NCI-H2196 (cell line): ENCODE measurements around the gene COPZ1.

Experiments used
- DNase-seq: peaks from one replicate; lab custom pipeline; 2025; ENCODE audit not compliant: unreplicated experiment; lab: John Stamatoyannopoulos, UW

Gene COPZ1

GRCh38 chr12:54390668-54391551 lies 66.0 kb downstream of the COPZ1 start:
- DNase-seq: peak; percentile 74

DNA sequence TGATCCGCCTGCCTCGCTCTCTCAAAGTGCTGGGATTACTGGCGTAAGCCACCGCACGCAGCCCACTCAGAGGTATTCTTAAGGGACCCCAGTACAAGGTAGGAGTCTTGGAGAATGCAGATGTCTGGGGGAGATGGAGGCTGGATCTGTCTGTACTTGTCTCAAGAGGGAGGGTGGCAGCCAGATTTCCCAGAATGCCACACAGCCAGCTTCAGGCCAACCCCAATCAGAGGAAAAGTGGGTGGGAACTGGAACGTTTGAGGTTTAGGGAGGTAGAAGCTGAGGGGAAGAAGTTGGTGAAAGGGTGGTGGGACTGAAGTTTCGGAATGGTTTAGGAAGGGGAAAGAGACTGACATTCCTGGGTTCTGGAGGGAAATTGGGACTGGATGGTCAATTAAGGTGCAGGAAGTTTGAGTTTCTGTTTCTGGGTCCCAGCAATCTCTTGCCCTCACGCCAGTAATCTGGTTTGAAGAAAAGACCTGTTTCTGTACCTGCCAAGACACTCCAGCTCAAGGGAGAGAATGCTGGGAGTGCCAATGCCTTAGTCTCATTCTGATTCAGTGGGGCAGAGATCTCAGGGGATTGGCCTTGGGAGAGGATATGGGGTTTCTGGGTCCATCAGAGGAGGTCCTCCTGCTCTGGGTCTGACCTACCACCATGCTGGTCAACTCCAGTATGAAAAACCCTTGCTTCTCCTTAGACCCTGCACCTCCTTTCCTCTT lies 67.7 kb downstream of the COPZ1 start:
- no peak for DNase-seq

- DNase-seq: no peak
Observed at GRCh38 chr12:54393207-54393609, 68.3 kb downstream of the COPZ1 start.

DNA sequence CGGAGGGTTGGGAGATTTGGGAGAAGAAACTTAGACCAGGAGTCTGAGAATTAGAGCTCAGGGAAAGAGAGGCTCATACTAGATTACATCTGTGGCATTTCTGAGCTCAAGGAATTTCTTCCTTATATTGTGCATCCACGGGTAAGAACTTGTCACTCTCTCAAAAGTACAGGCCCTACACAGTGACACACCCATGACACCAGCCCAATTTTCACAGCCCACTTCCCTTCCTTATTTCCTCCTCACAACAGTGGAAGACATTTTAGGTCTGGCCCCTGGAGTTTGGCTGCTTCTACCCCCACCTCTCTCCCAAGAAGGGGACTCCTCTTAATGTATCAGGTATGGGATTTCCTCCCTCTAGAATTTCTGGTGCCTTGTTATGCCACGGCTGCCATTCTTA lies 68.8 kb downstream of the COPZ1 start:
- no peak for DNase-seq

DNA sequence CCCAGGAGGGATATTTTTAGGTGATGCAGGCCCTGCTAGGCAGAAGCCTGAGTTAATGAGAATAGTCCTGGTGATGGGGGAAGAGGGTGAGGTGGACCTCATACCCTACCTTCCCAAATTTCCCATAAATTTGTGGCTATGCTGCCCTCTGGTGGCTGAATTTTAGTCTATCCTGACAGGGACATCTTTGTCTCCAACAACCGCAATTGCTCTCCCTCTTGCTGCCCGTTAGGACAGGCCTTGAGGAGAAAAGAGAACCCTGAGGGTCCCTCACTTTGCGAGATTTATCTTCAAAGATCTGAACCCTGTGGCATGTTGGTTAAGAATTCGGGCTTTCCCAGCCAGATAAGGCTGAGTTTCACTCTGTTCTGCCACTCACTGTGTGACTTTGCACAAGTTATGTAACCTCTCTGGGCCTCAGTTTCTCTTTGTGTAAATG lies 69.4 kb downstream of the COPZ1 start:
- peak; percentile 91 for DNase-seq

- DNase-seq: no peak
Observed at GRCh38 chr12:54394986-54395385, 70.1 kb downstream of the COPZ1 start.

DNA sequence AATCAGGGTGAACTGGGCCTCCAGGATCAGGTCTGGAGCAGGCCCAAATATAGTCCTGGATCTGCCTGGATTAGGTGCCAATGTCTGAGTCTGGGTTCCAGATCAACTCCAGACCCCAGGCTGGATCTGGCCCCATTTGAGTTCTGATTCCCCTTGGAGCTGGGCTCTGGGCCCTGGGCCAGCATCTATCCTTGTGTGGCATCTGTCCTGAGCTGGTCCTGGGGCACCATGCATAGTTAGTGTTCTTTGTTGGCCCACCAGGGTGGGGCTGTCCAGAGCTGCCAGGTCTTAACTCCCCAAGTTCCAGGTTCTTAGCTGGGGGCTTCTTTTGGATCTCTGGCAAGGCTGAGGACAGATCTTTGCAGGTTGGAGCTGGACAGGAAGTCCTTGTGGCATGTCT lies 70.6 kb downstream of the COPZ1 start:
- no peak for DNase-seq

DNA sequence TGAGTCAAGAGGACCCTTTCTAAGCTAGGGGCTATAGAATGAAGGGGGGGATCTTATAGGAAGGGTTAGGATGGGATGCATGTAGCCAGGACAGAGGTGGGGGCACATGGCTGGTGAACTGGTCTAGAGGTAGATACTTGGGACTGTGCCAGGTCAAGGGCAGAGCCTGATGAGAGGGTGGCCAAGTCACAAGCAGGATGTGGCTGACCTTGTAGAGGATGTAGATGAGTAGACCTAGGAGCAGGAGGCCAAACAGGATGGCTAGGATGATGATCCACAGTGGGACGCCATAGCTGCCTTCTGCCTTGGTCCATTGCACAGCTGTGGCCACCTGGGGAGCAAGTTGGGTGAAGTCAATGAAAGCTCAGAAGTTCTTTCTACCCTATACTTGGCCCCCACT lies 72.2 kb downstream of the COPZ1 start:
- no peak for DNase-seq

GRCh38 chr12:54398218-54398617 lies 73.3 kb downstream of the COPZ1 start:
- no peak for DNase-seq

GRCh38 chr12:54398995-54399793 lies 74.3 kb downstream of the COPZ1 start:
- peak; percentile 77 for DNase-seq

GRCh38 chr12:54401119-54401518 lies 76.2 kb downstream of the COPZ1 start:
- DNase-seq: no peak
